Measurements from ENCODE around the gene KIF3A. TPM values are rescaled to one million over a fixed set of nuclear protein-coding genes. Genes with fewer than 3 reads are reported as not detected.

KIF3A gene
- total RNA-seq, 1 donor from 2014 or later, result 21.5 TPM

- no peak for DNase-seq (ENCODE audit: low read depth)
Measured at GRCh38 chr5:132770476-132771159, 33.3 kb upstream of the KIF3A start.

- no peak for DNase-seq (ENCODE audit: low read depth)
Measured at GRCh38 chr5:132768485-132768868, 31.1 kb upstream of the KIF3A start.

GRCh38 chr5:132767150-132767549 is 29.8 kb upstream of the KIF3A start:
- no peak for DNase-seq (ENCODE audit: low read depth)

- DNase-seq (ENCODE audit: low read depth), result no peak
Measured at GRCh38 chr5:132766806-132767055, 29.4 kb upstream of the KIF3A start.

- no peak for DNase-seq (ENCODE audit: low read depth)
Measured at GRCh38 chr5:132766020-132766805, 28.9 kb upstream of the KIF3A start.

GRCh38 chr5:132765311-132766019 is 28.1 kb upstream of the KIF3A start:
- no peak for DNase-seq (ENCODE audit: low read depth)

GRCh38 chr5:132764671-132765238 is 27.4 kb upstream of the KIF3A start:
- no peak for DNase-seq (ENCODE audit: low read depth)

- no peak for DNase-seq (ENCODE audit: low read depth)
Measured at GRCh38 chr5:132764051-132764450, 26.7 kb upstream of the KIF3A start.

GRCh38 chr5:132763181-132764036 is 26.1 kb upstream of the KIF3A start:
- no peak for DNase-seq (ENCODE audit: low read depth)

- DNase-seq (ENCODE audit: low read depth), result no peak
Measured at GRCh38 chr5:132762246-132763000, 25.1 kb upstream of the KIF3A start.

GRCh38 chr5:132761321-132762240 is 24.2 kb upstream of the KIF3A start:
- no peak for DNase-seq (ENCODE audit: low read depth)

GRCh38 chr5:132760601-132761317 is 23.4 kb upstream of the KIF3A start:
- DNase-seq (ENCODE audit: low read depth), result no peak

- DNase-seq (ENCODE audit: low read depth), result no peak
Measured at GRCh38 chr5:132760049-132760420, 22.7 kb upstream of the KIF3A start.

- DNase-seq (ENCODE audit: low read depth), result no peak
Measured at GRCh38 chr5:132759114-132760048, 22.0 kb upstream of the KIF3A start.

- no peak for DNase-seq (ENCODE audit: low read depth)
Measured at GRCh38 chr5:132758451-132758850, 21.1 kb upstream of the KIF3A start.

GRCh38 chr5:132756542-132756941 is 19.2 kb upstream of the KIF3A start:
- no peak for DNase-seq (ENCODE audit: low read depth)

- no peak for DNase-seq (ENCODE audit: low read depth)
Measured at GRCh38 chr5:132754947-132755346, 17.6 kb upstream of the KIF3A start.

- no peak for DNase-seq (ENCODE audit: low read depth)
Measured at GRCh38 chr5:132754111-132754510, 16.8 kb upstream of the KIF3A start.

All from renal cortical epithelial cell (primary cell).